K562 (cell line): ENCODE measurements around the gene PPP3CA. TPM values are rescaled to one million over a fixed set of nuclear protein-coding genes. Genes with fewer than 3 reads are reported as not detected.

Experiments used
- ATAC-seq: fragments of 200-7000 bp; cut with Tn5 transposase; 3 replicates; pipeline ENCODE4 v1.9.1; 2020; ENCODE audit warnings: moderate library complexity
- BruUV-seq: library from RNA; stranded (reverse); fragments of 400-500 nt; replicated peaks from 2 replicates; lab custom pipeline; 2021; lab: Mats Ljungman, UMichigan
- CTCF ChIA-PET: fragments of 300-600 bp; formaldehyde crosslinking; extraction: SDS; loops from one replicate; lab custom pipeline; 2021; ENCODE audit warnings: low intra/inter-chr PET ratio; lab: Yijun Ruan, JAX
- POLR2A ChIA-PET: fragments of 300-600, 350-650 bp; sonication (Branson Sonifier 250); formaldehyde crosslinking; extraction: SDS; loops from one replicate; lab custom pipeline; 2021; ENCODE audit warnings: antibody characterized with exemption, inconsistent platforms; lab: Yijun Ruan, JAX
- DNase-seq, 4 experiments: peaks; one replicate each; pipeline versions ENCODE4 v3.0.0 to v3.0.0-alpha.2; 2011 to 2018; ENCODE audit warnings: low spot score in 3 of 4, mixed read lengths in 3 of 4; ENCODE audit errors: extremely low read depth in 1 of 4
- FAIRE-seq: peaks from 2 replicates; lab custom pipeline; 2011; peaks lifted over from hg19 to GRCh38; lab: Jason Lieb, UNC
- H2AFZ ChIP-seq: 2 replicates; pipeline ENCODE4 v1.6.0; 2011; ENCODE audit warnings: low read depth, low read length, control low read depth, inconsistent platforms
- H3K27ac ChIP-seq: fragments of 200-600 bp; 3 replicates; pipeline ENCODE4 v1.8.0; 2011; ENCODE audit warnings: low read depth, mild to moderate bottlenecking, control low read depth, inconsistent platforms, low read length, moderate library complexity, mixed read lengths; ENCODE audit errors: extremely low read depth
- H3K27me3 ChIP-seq, 2 experiments: fragments of 300-600 bp in 1 of 2; 2 replicates in 1 of 2; 3 replicates in 1 of 2; pipeline versions ENCODE4 v1.6.0 to v1.8.0; 2011; ENCODE audit warnings: inconsistent platforms in 2 of 2, low read length in 2 of 2, mild to moderate bottlenecking in 1 of 2, mixed read lengths in 1 of 2, moderate library complexity in 1 of 2; ENCODE audit not compliant: control insufficient read depth in 2 of 2, insufficient read depth in 2 of 2
- H3K36me3 ChIP-seq: fragments of 300-600 bp; 3 replicates; pipeline ENCODE4 v1.8.0; 2011; ENCODE audit warnings: mild to moderate bottlenecking, low read length, inconsistent platforms; ENCODE audit not compliant: control insufficient read depth, insufficient read depth
- H3K4me1 ChIP-seq, 2 experiments: fragments of 200-600 bp in 1 of 2; replicated peaks in 1 of 2; 2 replicates in 1 of 2; 3 replicates in 1 of 2; pipeline versions ENCODE4 v1.5.1 to v1.8.0; 2011; ENCODE audit warnings: inconsistent platforms in 2 of 2, low read length in 2 of 2, mild to moderate bottlenecking in 1 of 2, mixed read lengths in 1 of 2, moderate library complexity in 1 of 2; ENCODE audit not compliant: control insufficient read depth in 2 of 2, insufficient read depth in 2 of 2
- H3K4me2 ChIP-seq: 2 replicates; pipeline ENCODE4 v1.6.1; 2011; ENCODE audit warnings: low read length, control low read depth, inconsistent platforms, mixed read lengths; ENCODE audit not compliant: insufficient read depth
- H3K4me3 ChIP-seq: fragments of 200-600 bp; sonication (generic), shearing (Covaris generic); 2 replicates; pipeline ENCODE4 v1.5.1; 2016; ENCODE audit warnings: control low read depth, inconsistent platforms
- H3K79me2 ChIP-seq: fragments of 200-600 bp; 3 replicates; pipeline ENCODE4 v1.8.0; 2011; ENCODE audit warnings: low read length, inconsistent platforms; ENCODE audit not compliant: control insufficient read depth, insufficient read depth
- H3K9ac ChIP-seq, 2 experiments: 2 replicates each; pipeline versions ENCODE4 v1.6.0 to v1.6.1; 2011; ENCODE audit warnings: low read depth in 2 of 2, low read length in 2 of 2, control low read depth in 1 of 2, inconsistent platforms in 1 of 2, mild to moderate bottlenecking in 1 of 2, mixed read lengths in 1 of 2; ENCODE audit not compliant: insufficient read depth in 1 of 2
- H3K9me1 ChIP-seq: one replicate; pipeline ENCODE4 v1.6.0; 2011; ENCODE audit warnings: inconsistent platforms, mild to moderate bottlenecking, low read length, moderate library complexity; ENCODE audit not compliant: control insufficient read depth, insufficient read depth
- H3K9me3 ChIP-seq: replicated peaks from 2 replicates; pipeline ENCODE4 v1.5.1; 2011; ENCODE audit warnings: low read depth, low read length, inconsistent platforms; ENCODE audit not compliant: control insufficient read depth, insufficient read depth
- H4K20me1 ChIP-seq: replicated peaks from 2 replicates; pipeline ENCODE4 v1.6.1; 2011; ENCODE audit warnings: low read length, inconsistent platforms, mixed read lengths; ENCODE audit not compliant: control insufficient read depth, insufficient read depth
- FOXA1 ChIP-seq: fragments of 450-650 bp; IDR thresholded peaks from 2 replicates; pipeline ENCODE4 v1.6.1; 2016; ENCODE audit warnings: mild to moderate bottlenecking, borderline replicate concordance
- KDM2B ChIP-seq: fragments of 250-450 bp; sonication (Bioruptor Pico); IDR thresholded peaks from 2 replicates; pipeline ENCODE4 v1.8.0; 2021; ENCODE audit warnings: mild to moderate bottlenecking, moderate library complexity
- PHB2 ChIP-seq: fragments of 450-650 bp; IDR thresholded peaks from 2 replicates; pipeline ENCODE4 v1.6.1; 2017; ENCODE audit warnings: low read depth
- STAT5B ChIP-seq: fragments of 250-450 bp; sonication (Bioruptor Pico); IDR thresholded peaks from 2 replicates; pipeline ENCODE4 v1.8.0; 2021; ENCODE audit warnings: mild to moderate bottlenecking, inconsistent platforms
- TBP ChIP-seq: optimal IDR thresholded peaks from 2 replicates; pipeline ENCODE3; 2011; ENCODE audit warnings: low read depth, low read length, improper control_type of control experiment
- ZNF165 ChIP-seq: fragments of 250-450 bp; sonication (Bioruptor Pico); IDR thresholded peaks from 2 replicates; pipeline ENCODE4 v1.4.0; 2020; ENCODE audit warnings: borderline replicate concordance
- WGBS: fragments of 100-300 bp; shearing (Covaris generic); methylation state at CpG from one replicate; pipeline ENCODE4 v1.1.6; 2016; ENCODE audit warnings: low coverage, mixed read lengths; ENCODE audit not compliant: insufficient coverage; ENCODE audit errors: missing lambda C conversion rate; 5-methylcytosine and 5-hydroxymethylcytosine counted together
- in situ Hi-C: fragments of 300-500 bp; cut with MboI; formaldehyde crosslinking; loops from 4 replicates; pipeline ENCODE4 v1.15.0; 2018; ENCODE audit warnings: inconsistent platforms, mixed read lengths
- intact Hi-C: fragments of 100-400 bp; cut with micrococcal nuclease; formaldehyde crosslinking; loops from 2 replicates; pipeline ENCODE4 v1.14.2; 2022
- polyA plus RNA-seq, 8 experiments: library from polyadenylated mRNA; depleted of rRNA in 4 of 8; stranded (reverse) in 5 of 8; unstranded in 3 of 8; fragments of >200 nt; fragmentation: Nextera tagmentation in 2 of 8; fragmentation: Illumina TruSeq in 1 of 8; extraction: Ambion mirVana in 2 of 8; extraction: Trizol in 1 of 8; gene quantifications; 2 replicates each; pipeline versions ENCODE4 v1.2.1 to v1.2.3, GENCODE V29; 2011 to 2014; ENCODE audit warnings: inconsistent platforms in 1 of 8, missing spikeins in 1 of 8
- total RNA-seq, 7 experiments: library from RNA; depleted of rRNA in 6 of 7; stranded (reverse); fragments of >200 nt in 6 of 7; fragmentation: Illumina TruSeq in 2 of 7; extraction: Trizol in 2 of 7; gene quantifications; 2 replicates each; pipeline versions ENCODE4 v1.2.1 to v1.2.3, GENCODE V29; 2011 to 2021; ENCODE audit warnings: low replicate concordance in 1 of 7
- TF ChIP-seq, protein P1 (sequence below): fragments of 250-450 bp; sonication (Bioruptor Pico); IDR thresholded peaks from 2 replicates; pipeline ENCODE4 v1.8.0; 2021; ENCODE audit warnings: mild to moderate bottlenecking, moderate library complexity
- TF ChIP-seq, protein P2 (sequence below): fragments of 250-450 bp; sonication (Bioruptor Pico); IDR thresholded peaks from 2 replicates; pipeline ENCODE4 v1.4.0; 2020; ENCODE audit warnings: mild to moderate bottlenecking, moderate library complexity
- TF ChIP-seq, protein P3 (sequence below): sonication (generic); formaldehyde crosslinking; IDR thresholded peaks from 2 replicates; pipeline ENCODE4 v1.8.0; 2023; ENCODE audit warnings: missing genetic modification reagents, mild to moderate bottlenecking, borderline replicate concordance

Gene PPP3CA
- total and polyA plus RNA-seq, 9 of the 15 experiments (the other 6 are each of a cell fraction or from before 2014, with no cell fraction given) = 0.94 to 3.2 (median 1.6) TPM

DNA sequence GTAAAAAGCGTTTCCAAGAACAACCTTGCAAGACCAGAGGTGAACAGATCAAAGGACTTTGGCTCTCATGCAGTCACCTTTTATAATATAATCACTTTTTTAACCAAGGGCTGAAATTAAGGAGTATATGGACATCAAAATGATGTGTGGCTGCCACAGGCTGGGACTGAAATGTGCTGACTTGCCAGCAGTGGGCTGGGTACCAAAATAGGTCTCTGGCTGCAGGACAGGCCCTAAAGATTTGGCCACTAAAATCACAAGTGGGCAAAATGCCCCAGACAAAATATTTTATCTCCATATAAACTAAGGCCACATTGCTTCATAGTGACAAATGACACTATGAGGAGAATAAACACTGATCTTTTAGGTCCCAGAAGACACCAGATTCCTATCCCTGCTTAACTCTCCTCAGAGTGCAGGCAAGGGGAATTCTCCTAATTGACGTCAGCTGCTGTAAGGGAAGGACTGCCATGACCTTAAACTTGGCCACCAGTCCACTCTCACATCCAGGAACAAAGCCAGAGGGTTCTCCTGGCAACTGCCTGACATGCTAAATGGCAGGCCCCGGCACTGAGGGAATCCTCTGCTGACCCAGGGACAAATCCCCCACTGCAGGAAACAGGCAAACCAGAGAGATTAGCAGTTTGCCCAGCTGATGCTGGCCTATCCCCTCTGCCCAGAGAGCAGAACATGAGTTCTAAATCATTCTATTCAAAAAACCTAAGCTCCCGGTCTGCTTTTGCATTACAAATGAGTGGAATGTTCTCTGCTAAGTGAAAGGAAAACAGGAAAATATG lies 155.8 kb downstream of the PPP3CA start (continued):
- TF ChIP-seq PHB2 = no peak
- TF ChIP-seq, protein P1, sequence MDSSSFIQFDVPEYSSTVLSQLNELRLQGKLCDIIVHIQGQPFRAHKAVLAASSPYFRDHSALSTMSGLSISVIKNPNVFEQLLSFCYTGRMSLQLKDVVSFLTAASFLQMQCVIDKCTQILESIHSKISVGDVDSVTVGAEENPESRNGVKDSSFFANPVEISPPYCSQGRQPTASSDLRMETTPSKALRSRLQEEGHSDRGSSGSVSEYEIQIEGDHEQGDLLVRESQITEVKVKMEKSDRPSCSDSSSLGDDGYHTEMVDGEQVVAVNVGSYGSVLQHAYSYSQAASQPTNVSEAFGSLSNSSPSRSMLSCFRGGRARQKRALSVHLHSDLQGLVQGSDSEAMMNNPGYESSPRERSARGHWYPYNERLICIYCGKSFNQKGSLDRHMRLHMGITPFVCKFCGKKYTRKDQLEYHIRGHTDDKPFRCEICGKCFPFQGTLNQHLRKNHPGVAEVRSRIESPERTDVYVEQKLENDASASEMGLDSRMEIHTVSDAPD (CRISPR knock-in tag) = no peak
- TF ChIP-seq, protein P2, sequence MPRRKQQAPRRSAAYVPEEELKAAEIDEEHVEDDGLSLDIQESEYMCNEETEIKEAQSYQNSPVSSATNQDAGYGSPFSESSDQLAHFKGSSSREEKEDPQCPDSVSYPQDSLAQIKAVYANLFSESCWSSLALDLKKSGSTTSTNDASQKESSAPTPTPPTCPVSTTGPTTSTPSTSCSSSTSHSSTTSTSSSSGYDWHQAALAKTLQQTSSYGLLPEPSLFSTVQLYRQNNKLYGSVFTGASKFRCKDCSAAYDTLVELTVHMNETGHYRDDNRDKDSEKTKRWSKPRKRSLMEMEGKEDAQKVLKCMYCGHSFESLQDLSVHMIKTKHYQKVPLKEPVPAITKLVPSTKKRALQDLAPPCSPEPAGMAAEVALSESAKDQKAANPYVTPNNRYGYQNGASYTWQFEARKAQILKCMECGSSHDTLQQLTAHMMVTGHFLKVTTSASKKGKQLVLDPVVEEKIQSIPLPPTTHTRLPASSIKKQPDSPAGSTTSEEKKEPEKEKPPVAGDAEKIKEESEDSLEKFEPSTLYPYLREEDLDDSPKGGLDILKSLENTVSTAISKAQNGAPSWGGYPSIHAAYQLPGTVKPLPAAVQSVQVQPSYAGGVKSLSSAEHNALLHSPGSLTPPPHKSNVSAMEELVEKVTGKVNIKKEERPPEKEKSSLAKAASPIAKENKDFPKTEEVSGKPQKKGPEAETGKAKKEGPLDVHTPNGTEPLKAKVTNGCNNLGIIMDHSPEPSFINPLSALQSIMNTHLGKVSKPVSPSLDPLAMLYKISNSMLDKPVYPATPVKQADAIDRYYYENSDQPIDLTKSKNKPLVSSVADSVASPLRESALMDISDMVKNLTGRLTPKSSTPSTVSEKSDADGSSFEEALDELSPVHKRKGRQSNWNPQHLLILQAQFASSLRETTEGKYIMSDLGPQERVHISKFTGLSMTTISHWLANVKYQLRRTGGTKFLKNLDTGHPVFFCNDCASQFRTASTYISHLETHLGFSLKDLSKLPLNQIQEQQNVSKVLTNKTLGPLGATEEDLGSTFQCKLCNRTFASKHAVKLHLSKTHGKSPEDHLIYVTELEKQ (CRISPR knock-in tag) = no peak

DNA sequence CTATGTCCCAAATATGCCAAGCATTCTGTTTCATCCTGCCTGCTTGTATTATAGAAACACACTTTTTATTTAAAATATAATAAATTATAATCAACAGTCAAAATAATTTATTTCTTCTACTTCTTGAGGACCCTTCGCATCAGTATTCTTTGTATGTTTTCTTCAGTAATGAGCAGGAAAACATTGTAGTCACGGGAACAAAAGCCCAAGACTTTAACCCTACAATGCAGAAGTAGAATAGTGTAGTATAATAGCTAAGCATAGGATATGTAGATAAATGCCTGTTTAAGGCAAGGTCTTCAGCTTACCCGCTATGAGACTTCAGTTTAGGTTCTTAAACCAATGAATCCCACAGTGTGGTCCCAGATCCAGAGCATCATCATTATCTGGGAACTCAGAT lies 156.6 kb downstream of the PPP3CA start:
- DNase-seq = no peak
- in situ Hi-C loops (no loop called here), intact Hi-C loops (no loop called here)
- ATAC-seq = no peak
- Histone ChIP-seq H3K79me2 (no peaks in the 10 kb centered on the region), H3K4me1 (no peaks in the 10 kb centered on the region), H4K20me1 (no peaks in the 10 kb centered on the region), H2AFZ (no peak overlapping the region), H3K9ac (no peak overlapping the region), H3K9me3 (no peaks in the 10 kb centered on the region; the same call in 1 of the 2 replicates), H3K27ac (no peak overlapping the region), H3K4me3 (no peak overlapping the region), H3K9me1 (no peaks in the 10 kb centered on the region), H3K36me3 (no peaks in the 10 kb centered on the region), H3K27me3 (no peaks in the 10 kb centered on the region), H3K4me2 (no peak overlapping the region)
- FAIRE-seq = no peak
- 2% methylated on average over 3 of the region's 3 CpGs for WGBS
- ChIA-PET CTCF (no interaction called here), POLR2A (no interaction called here)
- no TSS peak for BruUV-seq
- no peak for TF ChIP-seq ZNF165 (CRISPR knock-in tag)
- TF ChIP-seq STAT5B (CRISPR knock-in tag) = no peak
- TF ChIP-seq KDM2B (CRISPR knock-in tag) = no peak
- TF ChIP-seq, protein P3, sequence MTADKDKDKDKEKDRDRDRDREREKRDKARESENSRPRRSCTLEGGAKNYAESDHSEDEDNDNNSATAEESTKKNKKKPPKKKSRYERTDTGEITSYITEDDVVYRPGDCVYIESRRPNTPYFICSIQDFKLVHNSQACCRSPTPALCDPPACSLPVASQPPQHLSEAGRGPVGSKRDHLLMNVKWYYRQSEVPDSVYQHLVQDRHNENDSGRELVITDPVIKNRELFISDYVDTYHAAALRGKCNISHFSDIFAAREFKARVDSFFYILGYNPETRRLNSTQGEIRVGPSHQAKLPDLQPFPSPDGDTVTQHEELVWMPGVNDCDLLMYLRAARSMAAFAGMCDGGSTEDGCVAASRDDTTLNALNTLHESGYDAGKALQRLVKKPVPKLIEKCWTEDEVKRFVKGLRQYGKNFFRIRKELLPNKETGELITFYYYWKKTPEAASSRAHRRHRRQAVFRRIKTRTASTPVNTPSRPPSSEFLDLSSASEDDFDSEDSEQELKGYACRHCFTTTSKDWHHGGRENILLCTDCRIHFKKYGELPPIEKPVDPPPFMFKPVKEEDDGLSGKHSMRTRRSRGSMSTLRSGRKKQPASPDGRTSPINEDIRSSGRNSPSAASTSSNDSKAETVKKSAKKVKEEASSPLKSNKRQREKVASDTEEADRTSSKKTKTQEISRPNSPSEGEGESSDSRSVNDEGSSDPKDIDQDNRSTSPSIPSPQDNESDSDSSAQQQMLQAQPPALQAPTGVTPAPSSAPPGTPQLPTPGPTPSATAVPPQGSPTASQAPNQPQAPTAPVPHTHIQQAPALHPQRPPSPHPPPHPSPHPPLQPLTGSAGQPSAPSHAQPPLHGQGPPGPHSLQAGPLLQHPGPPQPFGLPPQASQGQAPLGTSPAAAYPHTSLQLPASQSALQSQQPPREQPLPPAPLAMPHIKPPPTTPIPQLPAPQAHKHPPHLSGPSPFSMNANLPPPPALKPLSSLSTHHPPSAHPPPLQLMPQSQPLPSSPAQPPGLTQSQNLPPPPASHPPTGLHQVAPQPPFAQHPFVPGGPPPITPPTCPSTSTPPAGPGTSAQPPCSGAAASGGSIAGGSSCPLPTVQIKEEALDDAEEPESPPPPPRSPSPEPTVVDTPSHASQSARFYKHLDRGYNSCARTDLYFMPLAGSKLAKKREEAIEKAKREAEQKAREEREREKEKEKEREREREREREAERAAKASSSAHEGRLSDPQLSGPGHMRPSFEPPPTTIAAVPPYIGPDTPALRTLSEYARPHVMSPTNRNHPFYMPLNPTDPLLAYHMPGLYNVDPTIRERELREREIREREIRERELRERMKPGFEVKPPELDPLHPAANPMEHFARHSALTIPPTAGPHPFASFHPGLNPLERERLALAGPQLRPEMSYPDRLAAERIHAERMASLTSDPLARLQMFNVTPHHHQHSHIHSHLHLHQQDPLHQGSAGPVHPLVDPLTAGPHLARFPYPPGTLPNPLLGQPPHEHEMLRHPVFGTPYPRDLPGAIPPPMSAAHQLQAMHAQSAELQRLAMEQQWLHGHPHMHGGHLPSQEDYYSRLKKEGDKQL (CRISPR knock-in tag) = no peak
- no peak for TF ChIP-seq FOXA1
- TF ChIP-seq TBP = no peak
